ENCODE results near the gene FNDC5.

Gene FNDC5

DNA sequence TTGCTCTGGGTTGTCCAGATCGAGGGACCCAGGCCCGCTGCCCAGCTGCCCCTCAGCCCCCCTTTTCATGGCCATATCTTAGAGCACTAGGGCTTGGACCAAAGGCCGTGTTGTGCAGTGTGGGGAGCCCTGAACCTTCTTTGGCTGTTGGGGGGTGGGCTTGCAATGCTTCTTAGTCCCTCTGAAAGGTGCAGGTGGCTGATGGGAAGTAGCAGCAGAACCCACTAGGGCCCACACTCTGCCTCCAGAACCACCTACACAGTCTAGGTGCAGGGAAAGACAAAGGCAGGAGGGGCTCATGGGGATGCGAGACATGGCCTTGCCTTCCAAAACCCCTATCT is 13.3 kb upstream of the FNDC5 start:
- DNase-seq (ENCODE audit: low read depth) = no peak

DNA sequence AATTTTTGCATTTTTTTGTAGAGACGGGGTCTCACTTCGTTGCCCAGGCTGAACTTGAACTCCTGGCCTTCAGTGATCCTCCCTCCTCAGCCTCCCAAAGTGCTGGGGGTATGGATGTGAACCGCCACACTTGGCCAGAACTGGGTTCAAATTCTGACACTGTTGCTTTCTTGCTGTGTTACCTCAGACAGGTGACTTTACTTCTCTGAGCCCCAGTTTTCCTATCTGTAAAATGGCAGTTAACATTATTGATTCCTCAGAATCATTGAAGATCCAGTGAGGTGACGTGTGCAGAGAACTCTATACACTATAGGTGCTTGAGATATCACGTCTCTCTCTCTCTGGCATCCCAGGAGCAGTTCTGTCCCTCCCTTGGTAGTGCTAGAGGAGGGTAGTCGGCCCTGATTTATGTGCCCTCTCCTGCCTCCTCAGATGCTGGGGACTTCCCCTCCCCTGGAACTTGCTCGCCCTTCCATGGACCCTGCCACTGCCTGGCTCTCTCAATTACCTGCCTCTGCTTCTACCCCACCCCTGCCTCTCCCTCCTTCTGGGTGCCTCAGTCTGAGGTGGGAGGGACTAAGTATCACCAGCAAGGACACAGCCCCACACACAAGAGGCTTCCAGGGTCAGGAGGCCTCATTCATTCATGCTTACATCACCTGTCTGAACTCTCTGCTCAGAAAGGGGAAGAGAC is 12.8 kb upstream of the FNDC5 start:
- no peak for DNase-seq (ENCODE audit: low read depth)

DNA sequence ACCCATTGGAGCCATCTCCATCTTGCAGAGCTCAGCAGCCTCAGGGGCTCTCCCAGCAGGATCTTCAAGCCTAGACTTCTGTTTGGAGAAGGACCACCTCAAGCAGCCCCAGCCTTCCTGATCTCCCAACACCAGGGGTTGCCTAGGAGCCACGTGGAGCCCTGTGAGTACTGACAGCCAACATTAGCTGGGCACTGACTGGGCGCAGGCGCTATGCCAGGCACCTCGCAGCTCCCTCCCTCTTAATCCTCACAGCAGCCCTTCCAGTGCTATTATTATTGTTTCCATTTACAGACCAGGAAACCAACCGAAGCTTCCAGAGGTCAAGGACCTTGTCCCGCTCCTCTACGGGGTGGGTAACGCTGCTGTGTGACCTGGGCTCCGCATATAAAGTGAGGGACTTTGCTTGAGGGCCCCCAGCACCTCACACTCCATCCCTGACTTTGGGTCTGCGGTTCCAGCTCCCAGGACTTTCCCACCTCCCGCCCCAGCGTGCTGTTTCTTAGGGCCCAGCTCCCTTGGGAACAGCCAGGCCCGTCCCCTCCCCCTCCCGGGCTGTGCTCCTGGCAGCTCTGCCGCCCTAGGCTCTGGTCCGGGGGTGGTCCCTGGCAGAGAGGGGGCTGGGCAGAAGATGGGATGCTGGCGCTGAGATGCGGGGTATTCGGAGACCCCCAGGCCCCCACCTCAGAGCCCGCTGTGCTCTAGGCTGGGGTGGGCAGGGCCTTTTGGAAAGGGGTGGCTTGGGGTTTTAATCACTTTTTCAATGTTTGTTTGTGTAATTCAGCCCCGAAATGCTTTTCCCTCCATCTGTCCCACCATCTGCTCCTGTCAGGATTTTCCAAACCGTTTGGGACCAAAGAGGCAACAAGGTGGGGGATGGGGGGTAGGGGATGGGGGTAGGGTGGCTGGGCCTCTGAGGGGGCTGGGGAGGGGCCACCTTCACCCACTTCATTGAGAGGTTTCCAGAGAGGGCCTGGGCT is 11.4 kb upstream of the FNDC5 start:
- DNase-seq (ENCODE audit: low read depth) = no peak

DNA sequence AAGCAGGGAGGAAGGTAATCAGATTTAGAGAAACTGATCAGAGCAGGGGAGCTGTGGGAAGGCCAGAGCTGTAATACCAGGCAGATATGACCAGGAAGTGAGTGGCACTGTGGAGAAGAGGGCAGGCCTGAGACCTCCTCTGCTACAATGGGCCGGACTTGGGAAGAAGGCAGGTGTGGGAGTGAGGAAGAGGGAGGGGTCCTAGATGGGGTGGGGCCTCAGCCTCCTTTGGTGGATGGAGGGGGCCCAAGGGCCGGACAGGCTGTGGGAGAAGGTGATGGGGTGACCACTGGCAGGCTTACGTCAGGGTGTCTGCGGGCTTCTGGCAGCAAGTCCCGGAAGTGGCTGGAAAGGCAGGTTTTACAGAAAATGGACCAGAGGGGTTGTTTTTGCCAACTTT is 10.6 kb upstream of the FNDC5 start:
- no peak for DNase-seq (ENCODE audit: low read depth)

DNA sequence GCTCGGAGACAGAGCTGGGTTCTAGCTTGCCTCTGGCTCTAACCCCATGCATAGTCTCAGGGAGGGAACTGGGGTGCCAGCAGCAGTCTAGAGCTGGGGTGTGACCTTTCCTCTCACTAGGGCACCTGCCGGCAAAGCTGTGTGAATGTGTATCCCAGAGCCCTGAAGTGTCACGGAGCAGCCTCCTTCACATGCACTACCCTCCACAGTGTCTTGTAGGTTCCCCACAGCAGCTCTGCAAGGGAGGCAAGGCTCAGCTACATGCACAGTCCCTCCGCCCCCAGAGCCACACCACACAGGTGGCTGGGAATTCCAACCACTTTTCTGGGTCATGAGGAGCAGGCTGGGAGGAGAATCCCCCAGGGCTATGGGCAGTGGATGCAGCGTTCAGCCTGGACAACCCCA is 7.9 kb upstream of the FNDC5 start:
- DNase-seq (ENCODE audit: low read depth) = no peak

DNA sequence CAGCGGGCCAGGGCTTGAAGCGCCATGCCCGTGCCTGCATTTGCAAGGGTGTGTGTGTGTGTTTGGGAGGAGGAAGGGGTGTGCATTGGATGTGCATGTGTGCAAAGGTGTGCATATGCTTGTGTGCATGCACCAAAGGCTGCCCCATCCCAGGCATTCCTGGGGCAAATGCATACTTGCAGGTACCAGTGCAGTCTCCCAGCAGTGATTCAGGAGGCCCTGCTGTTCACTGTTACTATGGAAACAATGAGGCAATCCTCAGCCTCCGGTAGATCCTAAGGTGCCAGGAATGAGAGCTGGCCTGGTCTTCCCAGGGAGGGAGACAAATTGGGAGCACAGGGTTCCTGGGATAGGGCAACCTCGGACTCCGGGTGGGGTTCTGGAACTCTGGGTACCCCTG is 7.5 kb upstream of the FNDC5 start:
- no peak for DNase-seq (ENCODE audit: low read depth)

DNA sequence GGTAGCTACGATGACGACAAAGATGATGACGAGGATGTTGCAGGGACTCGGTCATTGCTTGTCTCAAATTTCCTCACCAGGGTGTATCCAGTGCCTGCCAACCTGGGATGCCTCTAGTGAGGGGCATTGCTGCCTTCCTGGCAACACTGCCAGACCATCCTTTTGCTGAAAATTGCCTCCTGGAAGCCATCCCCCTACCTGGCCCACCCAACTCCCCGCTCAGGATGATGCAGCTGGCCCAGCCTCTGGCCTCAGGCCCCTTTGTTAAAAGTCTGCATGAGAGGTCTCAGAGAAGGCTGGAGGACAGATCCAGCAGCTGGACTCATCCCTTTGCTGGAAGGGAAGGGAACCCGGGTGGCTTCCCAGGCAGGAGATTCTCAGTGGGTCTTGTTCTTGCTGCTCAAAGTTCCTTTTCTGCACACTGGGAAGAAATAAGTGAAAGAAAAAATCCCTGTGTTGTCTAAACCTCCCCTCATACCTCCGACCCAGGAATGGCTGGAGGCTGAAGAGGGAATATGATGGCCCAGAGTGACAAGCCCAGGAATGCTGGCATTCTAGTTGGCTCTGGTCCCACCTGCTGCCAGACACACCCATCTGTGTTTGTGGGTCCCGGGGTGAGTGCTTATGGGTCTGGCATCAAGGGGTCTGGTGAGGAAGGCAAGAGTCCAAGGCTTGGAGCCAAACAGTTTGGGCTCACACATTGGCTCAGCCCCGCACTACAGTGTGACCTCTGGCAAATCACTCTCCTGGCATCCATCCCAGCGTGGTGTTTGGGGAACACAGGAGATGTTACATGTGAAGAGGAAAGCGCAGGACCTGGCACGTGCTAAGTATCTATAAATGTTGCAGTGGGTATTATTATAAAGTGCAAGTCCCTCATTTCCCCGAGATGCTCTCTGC is 6.7 kb upstream of the FNDC5 start:
- DNase-seq (ENCODE audit: low read depth) = no peak

DNA sequence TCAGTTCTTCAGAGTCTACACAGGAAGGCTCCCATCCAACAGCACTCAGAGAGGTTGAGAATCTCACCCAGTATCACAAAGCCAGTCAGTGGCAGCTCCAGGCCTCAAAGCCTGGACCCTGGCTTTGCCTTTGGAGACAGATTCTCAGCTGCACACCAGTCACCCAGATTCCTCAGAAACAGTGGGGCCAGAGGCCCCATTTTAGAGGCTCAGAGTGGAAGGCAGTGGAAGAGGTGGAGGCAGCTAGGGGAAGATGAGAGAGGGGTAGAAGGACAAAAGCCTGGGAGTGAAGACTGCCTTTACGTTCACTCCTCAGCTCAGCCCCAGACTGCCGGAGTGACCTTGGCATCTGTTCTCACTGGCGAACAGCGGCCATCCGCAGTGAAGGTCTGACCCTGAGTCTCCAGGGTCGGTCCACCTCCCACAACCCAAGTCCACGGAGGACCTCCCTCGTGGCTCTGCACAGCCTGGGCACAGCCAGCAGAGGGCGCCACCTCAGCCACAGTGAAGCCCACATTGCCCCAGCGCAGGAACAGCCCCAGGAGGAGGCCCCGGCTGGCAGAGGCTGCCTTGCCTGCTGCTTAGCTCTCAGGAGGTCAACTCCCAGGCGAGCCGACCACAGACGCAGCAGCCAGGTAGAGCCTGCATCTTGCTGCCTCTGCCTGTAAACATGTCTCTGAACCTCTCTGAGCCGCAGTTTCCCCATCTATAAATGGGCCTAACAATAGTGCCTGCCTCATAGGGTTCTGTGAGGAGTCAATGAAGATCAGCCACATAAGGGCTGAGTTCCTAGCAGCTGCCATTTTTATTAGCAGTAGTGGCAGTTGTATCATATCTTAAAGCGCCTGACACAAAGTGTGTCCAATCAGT is 5.9 kb upstream of the FNDC5 start:
- DNase-seq (ENCODE audit: low read depth) = no peak

DNA sequence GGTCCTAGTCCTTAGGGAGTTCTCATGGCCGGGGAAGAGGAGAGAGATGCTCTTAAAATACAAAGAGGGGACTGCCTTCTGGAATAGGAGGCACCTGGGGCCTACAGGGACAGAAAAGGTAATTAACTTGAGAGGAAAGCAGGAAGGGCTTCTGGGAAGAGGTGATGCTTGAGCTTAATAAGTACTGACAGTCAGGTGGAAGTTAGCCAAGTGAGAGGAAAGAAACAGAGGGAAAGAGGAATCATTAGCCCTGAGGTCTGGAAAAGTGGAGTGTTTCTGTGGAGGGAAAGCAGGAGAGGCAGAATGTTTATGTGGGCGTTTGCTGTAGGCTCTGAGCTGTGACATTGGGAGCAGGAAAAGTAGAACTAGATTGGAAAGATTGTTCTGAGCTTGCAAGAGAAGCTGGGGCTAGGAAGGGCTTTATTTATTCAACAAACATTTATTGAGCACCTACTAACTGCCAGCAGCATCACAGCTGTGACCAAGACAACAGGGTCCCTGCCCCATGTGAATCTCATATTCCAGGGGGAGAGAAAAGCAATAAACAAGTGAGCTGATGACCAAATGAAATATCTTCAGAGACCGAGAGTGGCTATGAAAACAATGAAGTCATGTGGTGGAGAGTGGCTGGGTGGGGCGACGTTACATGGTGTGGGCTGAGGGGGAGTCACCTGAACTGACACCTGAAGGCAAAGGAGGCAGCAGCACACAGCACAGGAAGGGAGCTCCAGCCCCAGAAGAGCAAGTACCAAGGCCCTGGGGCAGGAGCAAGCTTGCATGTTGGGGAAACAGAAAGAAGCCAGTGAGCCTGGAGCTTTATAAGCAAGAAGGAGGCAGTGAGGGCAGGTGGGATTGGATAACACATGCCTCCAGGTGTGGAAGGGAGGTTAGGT is 4.4 kb upstream of the FNDC5 start:
- no peak for DNase-seq (ENCODE audit: low read depth)

DNA sequence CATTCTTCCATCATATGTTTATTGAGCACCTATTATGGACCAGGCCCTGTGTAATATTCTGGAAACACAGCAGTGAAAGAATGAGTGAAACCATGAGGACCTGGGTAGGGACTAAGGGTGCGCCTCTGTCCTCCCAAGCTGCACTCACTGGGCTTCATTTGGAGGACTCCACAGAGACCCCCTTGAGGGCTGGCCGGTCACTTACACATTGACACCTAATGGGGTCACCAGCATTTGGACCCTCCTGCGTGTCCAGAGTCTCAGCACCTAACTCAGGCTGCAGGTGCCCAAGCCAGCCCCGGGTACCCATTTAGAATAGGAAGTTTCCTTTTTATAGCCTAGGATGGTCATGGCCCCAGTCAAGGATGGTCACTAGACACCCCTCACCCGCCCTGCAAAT is 2.8 kb upstream of the FNDC5 start:
- no peak for DNase-seq (ENCODE audit: low read depth)

DNA sequence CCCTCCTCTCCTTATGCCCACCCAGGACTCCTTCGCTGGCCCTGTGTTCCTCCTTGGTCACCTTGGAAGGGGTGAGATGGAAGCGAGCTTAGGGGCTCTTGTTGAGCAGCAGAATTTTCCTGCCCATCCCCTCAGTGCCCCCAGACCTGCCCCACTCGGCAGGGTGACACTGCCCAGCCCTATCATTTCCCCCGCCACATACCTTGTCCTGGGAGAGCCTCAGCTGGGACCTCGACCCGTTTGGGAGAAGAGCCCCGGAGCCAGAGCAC is 1.4 kb upstream of the FNDC5 start:
- no peak for DNase-seq (ENCODE audit: low read depth)

DNA sequence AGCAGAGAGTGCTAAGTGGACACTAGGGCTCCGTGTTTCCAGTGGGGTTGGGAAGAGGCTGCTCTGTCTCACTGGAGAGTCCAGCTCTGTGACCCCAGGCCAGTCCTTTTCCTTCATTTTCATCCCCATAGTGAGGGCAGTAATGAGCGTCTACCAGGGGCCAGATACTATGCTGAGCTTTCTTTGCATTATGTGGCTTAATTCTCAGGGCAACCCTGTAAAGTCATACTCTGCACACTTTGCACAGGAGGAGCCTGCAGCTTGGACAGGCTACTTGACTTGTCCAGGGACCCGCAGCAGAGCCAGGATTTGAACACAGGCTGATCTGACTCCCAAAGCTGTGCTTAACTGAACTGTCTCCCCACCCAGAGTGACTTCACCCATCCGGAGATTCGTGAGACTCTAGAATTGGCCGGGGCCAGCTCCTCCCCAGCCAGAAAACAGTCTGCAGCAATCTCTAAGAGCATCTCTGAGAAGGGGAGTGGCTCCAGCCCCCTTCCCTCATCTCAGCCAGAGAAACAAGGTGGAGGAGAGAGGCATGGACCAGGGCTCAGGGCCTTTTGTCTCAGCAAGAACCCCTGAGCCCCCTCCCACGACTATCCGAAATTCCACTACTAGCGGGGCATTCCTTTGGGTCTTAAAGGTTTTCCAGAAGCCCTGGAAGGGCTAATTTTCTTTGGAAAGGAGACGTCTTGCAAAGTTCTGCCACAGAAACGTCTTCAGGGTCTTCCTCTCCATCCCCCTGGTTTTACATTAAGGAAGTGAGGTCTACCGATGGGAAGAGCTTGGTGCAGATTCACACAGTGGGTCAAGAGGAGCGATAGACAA is 866 bp upstream of the FNDC5 start:
- no peak for DNase-seq (ENCODE audit: low read depth)

DNA sequence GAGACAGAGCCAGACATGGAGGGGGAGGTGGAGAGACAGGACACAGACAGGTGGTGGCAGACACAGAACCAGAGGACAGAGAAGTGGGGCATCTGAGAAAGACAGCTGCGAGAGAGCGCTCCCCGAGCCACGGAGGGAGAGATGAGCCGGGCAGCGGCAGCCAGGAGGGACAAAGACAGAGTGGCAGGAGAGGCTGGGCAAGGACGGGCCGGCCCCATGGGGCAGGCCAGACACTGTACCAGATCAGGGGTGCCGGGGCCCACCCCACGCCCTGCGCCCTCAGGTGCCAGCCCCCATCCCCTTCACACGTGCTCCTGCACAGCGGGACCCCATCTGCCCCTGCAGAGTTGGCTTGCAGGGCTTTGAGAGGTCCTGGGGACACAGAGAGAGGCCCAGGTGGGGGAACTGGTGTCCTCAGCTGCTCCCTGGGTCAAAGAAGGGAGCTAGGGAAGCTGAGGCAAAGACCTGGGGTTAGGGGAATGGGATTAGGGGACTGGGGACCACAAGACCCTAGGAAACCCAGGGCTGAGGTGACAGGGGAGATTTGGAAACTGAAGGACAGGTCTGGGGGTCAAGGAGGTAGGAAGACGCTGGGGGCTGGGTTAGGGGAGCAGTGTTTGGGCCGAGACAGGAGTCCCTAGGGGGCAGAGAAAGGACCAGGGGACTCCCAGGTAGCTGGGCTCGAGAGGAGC is 643 bp downstream of the FNDC5 start:
- DNase-seq (ENCODE audit: low read depth) = no peak

DNA sequence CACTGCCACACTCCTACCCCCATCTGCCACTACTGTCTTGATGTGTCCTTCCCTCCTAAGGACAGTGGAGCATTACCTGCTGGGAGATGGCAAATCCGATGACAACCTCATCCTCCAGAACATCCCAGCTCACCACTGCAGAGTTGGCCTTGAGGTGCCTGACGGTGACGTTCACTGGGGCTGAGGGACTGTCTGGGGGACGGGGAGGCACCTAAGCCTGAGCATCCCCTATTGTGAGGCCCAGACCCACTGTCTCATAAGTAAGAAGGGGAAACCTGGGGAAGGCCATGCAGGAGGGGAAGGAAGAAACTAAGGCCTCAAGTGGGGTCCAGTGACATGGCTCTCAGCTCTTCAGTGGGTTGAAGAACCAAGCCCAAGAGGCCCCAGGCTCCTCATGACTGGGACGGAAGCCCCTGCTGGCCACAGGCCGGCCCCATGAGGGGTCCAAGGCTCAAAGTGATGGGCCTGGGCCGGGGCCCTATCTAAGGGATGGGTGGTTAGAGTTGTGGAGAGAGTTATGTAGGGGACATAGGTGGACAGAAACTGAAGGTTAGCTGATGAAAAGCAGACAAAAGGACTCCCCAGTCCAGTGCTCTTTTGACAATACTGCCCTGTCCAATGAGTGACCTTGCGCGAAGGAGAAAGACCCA is 1.8 kb downstream of the FNDC5 start:
- no peak for DNase-seq (ENCODE audit: low read depth)

DNA sequence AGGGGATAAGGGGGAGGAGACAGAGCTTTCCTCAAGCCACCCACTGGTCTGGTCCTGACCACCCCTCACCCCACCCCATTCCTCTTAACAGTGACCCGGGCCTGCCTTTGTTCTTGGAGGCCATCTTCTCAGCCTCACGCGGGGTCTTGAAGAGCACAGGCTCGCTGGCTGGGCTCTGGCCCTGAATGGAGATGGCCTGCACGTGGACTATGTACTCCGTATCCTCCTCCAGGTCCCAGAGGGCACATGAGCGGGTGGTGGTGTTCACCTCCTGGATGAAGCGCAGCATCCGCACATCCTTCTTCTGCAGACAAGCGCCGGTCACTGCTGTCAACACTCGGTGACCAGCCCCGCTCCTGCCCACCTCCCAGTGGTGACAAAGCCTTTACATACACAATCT is 2.6 kb downstream of the FNDC5 start:
- DNase-seq (ENCODE audit: low read depth) = no peak

DNA sequence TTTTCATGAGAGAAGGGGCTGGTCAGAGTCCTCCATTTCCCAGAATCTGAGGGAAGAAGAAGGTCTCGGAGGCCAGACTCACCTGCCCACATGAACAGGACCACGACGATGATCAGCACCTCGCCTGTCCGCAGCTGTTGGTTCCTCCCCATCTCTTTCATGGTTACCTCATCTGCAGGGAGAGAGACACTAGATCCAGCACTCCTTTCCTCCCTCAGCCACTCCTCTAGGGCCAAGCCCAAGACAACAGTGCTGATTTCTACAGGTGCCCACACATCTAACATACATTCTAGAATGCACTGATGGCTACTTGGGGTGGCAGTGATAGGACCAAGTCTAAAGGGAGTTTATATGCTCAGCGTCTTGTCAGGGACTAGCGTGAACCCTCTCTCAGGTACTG is 3.0 kb downstream of the FNDC5 start:
- no peak for DNase-seq (ENCODE audit: low read depth)

DNA sequence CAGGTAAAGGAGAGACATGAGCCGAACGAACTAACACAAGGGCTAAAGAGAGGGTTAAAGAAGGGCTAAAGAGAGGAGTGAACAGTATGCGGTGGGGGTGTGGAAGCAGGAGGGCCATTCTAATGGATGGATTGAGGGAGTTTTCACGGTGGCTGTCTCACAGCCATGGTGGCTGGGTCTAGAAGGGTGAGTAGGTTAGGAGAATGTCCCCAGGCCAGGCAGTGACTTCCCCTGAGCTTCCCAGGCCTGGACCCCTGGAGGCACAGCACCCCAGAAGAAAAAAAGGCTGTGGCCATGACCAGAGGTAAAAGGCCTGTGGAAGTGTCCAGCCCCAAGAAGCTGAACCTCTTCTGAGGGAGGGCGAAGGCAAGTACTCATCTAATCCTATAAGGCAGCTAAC is 3.6 kb downstream of the FNDC5 start:
- no peak for DNase-seq (ENCODE audit: low read depth)

DNA sequence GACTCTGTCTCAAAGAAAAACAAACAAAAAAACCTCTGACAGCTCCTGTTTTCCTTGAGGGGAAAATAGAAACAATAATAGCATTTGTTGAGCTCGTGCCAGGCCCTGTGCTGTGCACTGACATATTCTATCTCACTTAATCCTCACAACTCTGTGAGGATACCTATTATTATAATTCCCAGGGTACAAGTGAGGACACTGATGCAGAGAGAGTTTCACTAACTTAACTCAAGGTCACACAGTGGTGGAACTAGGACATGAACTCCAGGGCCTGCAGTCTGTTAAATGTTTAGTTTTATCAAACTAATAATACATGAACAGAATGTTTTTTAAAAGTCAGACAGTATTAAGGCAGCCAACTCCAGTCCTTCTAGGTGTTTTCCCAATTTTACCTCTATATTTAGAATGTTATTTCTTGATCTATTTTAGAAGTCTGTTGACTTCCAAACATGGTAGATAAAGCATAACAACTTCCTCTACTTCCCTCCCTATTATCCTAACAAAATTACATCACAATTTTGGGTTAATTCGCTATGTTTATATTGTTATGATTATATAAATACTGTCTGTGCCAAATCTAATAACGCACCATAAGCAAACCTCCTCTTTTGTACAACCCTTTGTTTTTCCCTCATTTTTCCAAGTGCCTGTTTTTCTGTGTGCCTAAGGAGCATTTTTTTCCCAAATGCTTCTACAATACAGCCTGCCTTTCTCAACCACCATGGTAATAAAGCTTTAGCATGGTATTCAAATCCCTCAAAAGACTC is 4.9 kb downstream of the FNDC5 start:
- no peak for DNase-seq (ENCODE audit: low read depth)
